Esophagus muscularis mucosa (tissue), 4 donors: ENCODE measurements around the gene RNF40.

Experiments
- EP300 ChIP-seq: sonication (generic); formaldehyde crosslinking; IDR thresholded peaks from one replicate; pipeline ENCODE4 v1.6.1; 2017; ENCODE audit warnings: antibody characterized with exemption
- POLR2A ChIP-seq: fragments of 450-650 bp; IDR thresholded peaks from one replicate; pipeline ENCODE4 v1.6.1; 2017; ENCODE audit warnings: antibody characterized with exemption, moderate library complexity, mild to moderate bottlenecking, low read depth
- POLR2AphosphoS5 ChIP-seq, 2 donors: sonication (generic); formaldehyde crosslinking; IDR thresholded peaks; one replicate each; pipeline ENCODE4 v1.6.1; 2017; ENCODE audit warnings: antibody characterized with exemption in 2 of 2
- TF ChIP-seq, protein P1 (sequence below), 3 experiments: fragments of 200-600 bp in 2 of 3; fragments of 450-650 bp in 1 of 3; sonication (generic) in 2 of 3; IDR thresholded peaks; one replicate each; pipeline ENCODE4 v1.5.1; 2017 to 2019; ENCODE audit warnings: antibody characterized with exemption in 3 of 3, mild to moderate bottlenecking in 2 of 3, moderate library complexity in 1 of 3

DNA sequence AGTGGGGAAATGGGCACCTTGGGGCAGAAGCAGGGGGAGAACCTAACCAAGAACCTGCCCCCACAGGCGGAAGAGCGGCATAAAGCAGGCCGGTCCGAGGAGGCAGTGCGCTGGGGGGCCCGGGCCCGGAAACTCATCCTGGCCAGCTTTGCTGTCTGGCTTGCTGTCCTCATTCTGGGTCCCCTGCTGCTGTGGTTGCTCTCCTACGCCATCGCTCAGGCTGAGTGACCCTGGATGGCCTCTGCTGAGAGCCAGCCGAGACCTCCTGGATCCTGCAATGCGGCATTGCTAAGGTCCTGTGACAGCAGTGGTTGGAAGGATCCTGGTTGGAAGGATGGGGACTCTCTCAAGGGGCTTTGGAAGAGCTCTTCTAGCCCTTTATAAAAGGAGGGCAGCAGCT, 18.4 kb upstream of the RNF40 start:
- TF ChIP-seq POLR2A = no peak
- TF ChIP-seq, protein P1, sequence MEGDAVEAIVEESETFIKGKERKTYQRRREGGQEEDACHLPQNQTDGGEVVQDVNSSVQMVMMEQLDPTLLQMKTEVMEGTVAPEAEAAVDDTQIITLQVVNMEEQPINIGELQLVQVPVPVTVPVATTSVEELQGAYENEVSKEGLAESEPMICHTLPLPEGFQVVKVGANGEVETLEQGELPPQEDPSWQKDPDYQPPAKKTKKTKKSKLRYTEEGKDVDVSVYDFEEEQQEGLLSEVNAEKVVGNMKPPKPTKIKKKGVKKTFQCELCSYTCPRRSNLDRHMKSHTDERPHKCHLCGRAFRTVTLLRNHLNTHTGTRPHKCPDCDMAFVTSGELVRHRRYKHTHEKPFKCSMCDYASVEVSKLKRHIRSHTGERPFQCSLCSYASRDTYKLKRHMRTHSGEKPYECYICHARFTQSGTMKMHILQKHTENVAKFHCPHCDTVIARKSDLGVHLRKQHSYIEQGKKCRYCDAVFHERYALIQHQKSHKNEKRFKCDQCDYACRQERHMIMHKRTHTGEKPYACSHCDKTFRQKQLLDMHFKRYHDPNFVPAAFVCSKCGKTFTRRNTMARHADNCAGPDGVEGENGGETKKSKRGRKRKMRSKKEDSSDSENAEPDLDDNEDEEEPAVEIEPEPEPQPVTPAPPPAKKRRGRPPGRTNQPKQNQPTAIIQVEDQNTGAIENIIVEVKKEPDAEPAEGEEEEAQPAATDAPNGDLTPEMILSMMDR (IDR thresholded peaks at IDR 0.05) = no peak
- no peak for TF ChIP-seq POLR2AphosphoS5 (IDR thresholded peaks at IDR 0.05)
- no peak for TF ChIP-seq EP300
